Adrenal gland (tissue), 5 donors: ENCODE measurements around the gene EPHA6.

Experiments used
- CTCF ChIP-seq, 6 experiments: fragments of 450-650 bp in 4 of 6; fragments of 200-600 bp in 2 of 6; sonication (generic) in 1 of 6; IDR thresholded peaks; 1 replicate in 5 of 6; 2 replicates in 1 of 6; pipeline versions ENCODE4 v1.5.1 to v1.8.0; 2016 to 2021; ENCODE audit warnings: antibody characterized with exemption in 6 of 6, mild to moderate bottlenecking in 2 of 6, moderate library complexity in 1 of 6
- POLR2A ChIP-seq, 2 donors: fragments of 450-650 bp; IDR thresholded peaks; one replicate each; pipeline ENCODE4 v1.6.1; 2017; ENCODE audit warnings: antibody characterized with exemption in 2 of 2, mild to moderate bottlenecking in 2 of 2, moderate library complexity in 1 of 2
- donor health status: DM: no; HTN: no; CAD: no.

GRCh38 chr3:96959901-96960641 is 145.7 kb downstream of the EPHA6 start:
- no peak for TF ChIP-seq CTCF (IDR thresholded peaks at IDR 0.05)
- no peak for TF ChIP-seq POLR2A (IDR thresholded peaks at IDR 0.05)
